ENCODE results near the gene LPCAT1.
"Not testable (repeated sequence)": the region's sequence is repeated elsewhere in the genome, so short reads cannot be mapped to it uniquely, and the experiment has no call there.

LPCAT1 gene

DNA sequence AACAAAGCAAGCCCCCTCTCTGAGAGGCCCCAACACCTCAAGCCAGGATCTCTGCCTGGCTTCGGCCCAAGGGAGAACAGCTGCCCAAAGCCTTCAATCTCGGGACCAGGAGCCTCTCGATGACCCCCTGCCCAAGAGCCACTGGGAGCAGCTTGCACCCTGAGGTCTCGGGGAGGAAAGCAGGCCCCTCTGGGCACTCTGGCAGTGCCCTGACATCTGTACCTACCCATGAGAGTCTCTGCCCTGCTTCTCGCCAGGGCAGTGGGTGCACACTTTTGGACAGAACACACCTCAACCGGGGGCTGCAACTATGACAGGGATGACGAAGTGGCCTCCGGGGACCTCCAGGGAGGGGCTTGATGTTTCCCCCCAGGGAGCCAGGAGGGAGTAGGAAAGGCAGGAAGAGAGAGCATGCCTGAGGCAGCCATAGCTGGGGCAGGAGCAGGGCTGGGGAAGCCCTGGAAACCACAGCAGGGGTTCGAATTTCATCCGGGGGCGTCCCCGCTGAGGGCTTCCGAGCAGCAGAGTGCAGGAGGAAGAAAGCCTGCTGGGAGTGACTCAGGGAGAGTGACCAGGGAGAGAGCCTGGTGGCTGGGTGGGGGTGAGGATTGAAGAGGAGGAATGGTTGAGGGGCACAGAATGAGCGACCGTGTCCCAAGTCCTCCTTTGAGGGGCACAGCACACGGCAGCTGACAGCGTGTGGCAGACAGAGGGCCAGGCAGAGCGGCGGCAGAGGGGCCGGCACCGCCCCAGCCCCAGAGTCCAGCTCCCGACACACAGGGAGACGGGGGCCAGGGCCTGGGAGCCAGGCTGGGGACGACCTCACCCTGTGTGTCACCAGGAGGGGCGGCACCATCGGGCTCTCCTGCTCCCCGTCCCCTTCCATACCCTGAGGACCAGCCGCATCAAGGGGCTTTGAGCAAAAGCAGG lies 1.8 kb downstream of the LPCAT1 start:
- peak; percentile 82 for DNase-seq (ENCODE audit: low spot score)

GRCh38 chr5:1520791-1521453 lies 2.8 kb downstream of the LPCAT1 start:
- DNase-seq (ENCODE audit: low spot score): no peak

DNA sequence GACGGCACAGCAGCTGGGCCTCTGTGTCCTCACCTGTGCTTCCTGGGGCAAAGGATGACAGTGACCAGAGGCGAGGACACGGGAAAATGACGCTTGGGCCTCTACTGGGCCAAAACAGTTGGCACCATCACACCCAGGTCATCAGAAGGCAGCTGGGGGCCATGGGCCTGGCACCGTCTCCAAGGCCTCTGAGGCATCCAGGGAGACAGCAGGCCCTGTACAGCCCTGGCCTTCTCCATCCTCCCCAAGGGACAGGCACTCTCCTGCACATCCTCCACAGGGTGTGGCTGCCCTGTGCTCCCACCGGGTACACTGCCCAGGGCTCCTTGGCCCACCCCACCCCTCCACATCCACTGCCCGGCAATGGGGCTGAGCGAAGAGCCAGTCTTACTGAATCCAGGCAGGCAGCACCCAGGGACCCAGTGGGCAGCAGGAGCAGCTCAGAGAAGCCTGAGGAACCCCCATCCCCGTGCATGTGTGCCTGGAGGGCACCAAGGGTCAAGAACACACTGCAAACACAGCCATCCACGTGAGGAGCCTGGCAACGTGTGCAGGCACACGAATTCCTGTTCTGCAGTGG lies 4.0 kb downstream of the LPCAT1 start:
- no peak for DNase-seq (ENCODE audit: low spot score)

DNA sequence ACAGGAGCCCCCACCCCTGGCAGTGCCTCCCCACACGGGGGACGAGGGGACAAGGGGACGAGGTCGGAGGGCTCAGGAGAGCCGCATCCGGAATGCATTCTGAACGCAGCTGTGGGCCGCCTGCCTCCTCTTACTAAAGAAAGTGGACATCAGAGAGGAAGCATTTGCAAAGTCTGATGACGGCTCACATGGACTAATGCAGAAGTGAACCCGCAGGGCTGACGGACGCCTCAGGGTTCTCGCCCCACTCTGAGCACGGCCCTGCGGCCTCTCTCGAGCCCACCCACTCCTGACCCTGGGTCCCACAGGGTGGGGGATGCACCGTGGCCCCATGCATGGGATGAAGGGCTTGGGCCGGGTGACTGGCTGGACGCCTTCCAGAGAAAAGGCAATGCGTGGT lies 5.9 kb downstream of the LPCAT1 start:
- DNase-seq (ENCODE audit: low spot score): no peak

GRCh38 chr5:1516615-1517601 lies 6.9 kb downstream of the LPCAT1 start:
- peak; percentile 33 for DNase-seq (ENCODE audit: low spot score)

DNA sequence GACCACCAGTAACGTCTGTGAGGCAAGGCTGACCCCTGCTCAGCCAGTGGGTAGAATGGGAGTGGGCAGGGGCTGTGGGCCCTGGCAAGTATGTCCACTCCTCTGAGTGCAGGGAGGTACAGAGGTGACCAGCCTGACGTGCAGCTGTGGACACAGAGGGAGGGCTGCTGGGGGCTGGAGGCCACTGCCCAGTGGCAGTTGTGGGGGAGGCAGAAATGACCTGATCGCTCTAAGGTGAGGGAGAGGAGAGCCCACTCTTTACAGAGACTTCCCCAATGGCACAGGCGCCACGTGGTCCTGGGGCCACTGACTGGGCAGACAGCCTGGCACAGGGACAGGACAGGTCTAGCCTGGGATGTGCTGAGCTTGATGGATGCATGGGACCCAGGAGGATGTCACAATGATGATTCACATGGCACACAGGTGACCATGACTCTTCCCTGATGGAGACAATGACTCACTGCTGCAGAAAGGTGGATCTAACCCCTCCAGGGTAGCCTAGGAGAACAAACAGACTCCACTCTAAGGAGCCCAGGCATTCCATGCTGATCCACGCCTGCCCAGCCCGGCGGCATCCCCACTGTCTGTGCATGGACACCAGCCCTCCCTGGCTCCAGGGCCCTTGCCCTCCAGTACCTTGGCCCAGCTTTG lies 7.7 kb downstream of the LPCAT1 start:
- DNase-seq (ENCODE audit: low spot score): no peak

DNA sequence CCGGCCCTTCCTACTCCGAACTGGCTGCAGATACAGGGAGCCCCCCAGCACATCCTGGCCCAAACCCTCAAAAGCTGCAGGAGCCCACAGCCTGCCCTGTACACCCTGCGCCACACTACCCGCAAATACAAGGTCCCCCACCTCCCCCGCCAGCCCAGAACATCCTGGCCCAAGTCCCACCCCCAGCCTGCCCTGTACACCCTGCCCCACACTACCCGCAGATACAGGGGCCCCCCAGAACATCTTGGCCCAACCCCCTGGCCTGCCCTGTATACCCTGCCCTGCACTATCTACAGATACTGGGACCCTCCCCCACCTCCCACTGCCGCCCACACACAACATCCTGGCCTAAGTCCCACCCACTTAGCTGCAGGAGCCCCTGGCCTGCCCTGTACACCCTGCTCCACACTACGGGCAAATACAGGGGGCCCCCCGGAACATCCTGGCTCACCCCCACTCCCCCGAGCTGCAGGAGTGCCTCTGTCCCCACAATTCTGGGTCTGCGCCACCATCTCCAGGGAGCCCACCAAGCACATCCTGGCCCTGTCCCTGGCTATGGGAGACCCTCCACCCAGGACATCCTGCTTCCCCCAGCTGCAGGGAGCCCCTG lies 8.3 kb downstream of the LPCAT1 start:
- no peak for DNase-seq (ENCODE audit: low spot score)

DNA sequence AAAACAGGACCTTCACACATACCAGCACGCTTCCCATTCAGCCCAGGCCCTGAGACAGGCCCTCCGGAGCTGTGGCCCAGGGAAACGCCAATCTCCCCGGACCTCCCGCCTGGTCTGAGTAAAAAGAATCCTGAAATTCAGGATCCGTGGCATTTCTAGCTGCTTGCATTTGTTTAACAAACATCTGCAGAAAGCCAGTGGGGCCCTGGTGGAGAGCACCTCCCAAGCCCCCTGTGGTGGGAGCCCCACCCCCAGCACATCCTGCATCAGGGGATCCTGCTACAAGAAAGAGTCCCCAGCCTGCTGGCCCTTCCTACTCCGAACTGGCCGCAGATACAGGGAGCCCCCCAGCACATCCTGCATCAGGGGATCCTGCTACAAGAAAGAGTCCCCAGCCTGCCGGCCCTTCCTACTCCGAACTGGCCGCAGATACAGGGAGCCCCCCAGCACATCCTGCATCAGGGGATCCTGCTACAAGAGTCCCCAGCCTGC lies 8.9 kb downstream of the LPCAT1 start:
- not testable (repeated sequence) for DNase-seq (ENCODE audit: low spot score)

DNA sequence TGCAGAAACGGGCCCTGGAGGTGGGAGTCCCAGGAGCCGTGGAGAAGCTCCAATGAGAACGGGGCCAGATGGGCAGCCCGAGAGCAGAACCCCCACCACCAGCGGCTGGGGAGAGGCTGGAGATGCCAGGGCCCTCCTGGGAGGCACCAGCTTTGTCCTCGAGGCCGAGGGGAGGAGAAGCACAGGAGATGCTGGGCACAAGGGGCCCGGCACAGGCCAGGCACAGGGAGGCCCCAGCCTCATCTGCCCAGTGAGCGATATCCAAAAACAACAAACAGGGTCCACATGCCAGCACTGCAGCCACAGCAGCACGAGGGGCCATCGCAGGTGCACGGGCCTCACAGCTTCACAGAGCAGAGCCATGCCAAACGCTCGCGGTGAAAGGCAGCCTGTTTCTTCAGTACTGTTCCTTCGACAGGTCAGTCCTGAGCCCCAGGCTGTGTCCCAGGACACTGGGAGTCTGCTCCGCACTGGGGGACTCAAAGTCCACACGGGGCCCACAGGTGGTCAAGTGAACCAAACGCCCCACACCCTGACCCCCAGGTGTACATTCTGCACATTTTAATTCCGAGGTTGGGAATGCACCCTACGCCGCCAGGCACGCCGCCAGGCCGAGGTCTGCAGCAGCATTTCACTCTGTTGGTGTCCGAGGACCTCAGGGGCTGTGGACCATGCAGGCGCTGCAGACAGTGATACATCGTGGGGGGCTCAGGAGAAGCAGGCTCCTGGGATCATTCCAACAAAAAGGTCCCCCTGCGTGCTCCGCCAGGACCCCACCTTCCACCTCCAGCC lies 9.5 kb downstream of the LPCAT1 start:
- DNase-seq (ENCODE audit: low spot score): no peak

DNA sequence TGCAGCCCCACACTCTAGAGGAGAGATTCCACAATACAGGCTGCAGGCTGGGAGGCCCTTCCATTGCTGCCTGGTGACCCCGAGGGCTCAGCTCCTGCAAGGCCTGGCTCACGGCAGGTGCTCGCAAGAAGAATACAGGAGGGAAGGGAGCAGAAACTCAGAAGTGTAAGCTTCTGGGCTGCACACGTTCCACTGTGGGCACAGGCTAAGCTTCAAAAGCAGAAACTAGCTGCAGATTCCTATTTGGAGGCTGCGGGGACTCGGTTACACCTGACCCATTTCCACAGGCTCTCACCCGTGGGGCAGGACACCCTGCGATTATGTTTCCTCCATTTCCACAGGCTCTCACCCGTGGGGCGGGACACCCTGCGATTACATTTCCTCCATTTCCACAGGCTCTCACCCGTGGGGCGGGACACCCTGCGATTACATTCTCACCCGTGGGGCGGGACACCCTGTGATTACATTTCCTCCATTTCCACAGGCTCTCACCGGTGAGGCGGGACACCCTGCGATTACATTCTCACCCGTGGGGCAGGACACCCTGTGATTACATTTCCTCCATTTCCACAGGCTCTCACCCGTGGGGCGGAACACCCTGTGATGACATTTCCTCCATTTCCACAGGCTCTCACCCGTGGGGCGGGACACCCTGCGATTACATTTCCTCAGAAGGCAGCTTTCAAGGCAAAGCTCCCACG lies 10.3 kb downstream of the LPCAT1 start:
- no peak for DNase-seq (ENCODE audit: low spot score)

GRCh38 chr5:1512541-1513291 lies 11.0 kb downstream of the LPCAT1 start:
- DNase-seq (ENCODE audit: low spot score): no peak

GRCh38 chr5:1511651-1512540 lies 11.9 kb downstream of the LPCAT1 start:
- DNase-seq (ENCODE audit: low spot score): peak; percentile 86

GRCh38 chr5:1511048-1511447 lies 12.7 kb downstream of the LPCAT1 start:
- DNase-seq (ENCODE audit: low spot score): no peak

DNA sequence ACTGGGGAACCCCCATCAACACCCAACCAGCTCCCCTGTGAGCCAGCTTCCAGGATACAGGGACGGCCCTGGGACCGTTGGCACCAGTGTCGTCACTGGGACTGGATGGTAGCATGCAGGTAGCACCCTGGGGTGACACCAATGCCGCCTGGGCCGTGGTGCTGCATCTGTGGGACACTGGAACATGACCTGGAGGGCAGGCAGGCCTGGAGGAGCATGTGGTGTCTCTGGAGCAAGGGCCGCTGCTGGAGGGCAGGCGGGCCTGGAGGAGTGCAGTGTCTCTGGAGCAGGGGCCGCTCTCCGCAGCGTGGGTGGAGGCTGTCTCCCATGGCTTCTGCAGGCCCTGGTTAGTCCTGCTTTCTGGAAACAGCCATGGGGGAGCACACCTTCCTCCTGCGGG lies 13.1 kb downstream of the LPCAT1 start:
- DNase-seq (ENCODE audit: low spot score): no peak

DNA sequence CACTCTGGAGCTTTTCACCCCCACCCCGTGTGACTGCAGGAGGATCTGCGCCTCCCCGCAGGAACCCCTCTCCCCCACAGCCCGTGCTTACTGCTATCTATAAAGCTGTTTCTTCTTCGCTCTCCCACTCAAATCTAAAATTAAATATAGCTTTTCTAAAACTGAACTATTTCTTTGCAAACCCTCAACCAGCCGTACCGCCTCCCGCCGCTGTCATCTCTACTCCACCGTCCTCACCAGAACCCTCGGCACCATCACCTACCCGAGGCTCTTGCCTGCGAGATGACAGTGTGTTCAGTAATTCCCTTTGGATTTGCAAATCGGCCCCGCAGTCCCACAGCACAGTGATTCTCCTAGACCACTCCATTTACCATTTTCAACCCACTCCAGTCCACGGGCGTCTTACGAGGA lies 13.6 kb downstream of the LPCAT1 start:
- no peak for DNase-seq (ENCODE audit: low spot score)

DNA sequence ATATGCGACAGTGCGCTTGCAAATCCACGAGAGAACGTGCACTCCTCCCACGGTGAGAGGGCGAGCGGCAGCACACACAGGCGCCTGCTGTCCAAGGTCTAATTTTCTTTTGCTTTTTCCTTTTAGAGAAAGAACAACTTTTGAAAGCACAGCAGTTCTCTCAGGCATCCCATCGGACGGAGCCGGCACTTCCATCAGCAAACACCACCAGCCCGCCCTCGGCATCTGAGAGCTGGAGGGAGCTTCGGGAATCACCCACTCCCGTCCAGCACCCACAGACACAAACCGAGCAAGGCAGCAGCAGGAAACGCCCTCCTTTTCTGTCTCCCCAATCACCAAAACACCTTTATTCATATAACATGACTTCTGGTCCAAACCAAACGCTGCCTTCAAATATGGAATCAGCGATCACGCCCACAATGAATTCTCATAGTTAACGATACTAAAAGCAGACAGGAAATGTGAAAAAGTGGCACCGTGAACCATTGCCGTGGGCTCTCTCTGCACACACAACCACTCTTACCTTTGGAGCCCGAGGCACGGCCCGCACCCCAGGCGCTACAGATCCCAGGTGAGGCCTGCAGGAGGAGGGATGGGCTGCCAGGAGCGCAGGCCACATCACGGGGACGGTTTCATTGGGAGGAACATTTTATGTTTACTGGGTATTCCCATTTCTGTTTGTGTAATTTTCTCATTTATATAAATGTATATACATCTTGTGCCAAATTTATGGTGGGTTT lies 14.2 kb downstream of the LPCAT1 start:
- DNase-seq (ENCODE audit: low spot score): no peak
